ENCODE data around the gene ASB6.
"Not testable (repeated sequence)": the region's sequence is repeated elsewhere in the genome, so short reads cannot be mapped to it uniquely, and the experiment has no call there.

Gene ASB6

DNA sequence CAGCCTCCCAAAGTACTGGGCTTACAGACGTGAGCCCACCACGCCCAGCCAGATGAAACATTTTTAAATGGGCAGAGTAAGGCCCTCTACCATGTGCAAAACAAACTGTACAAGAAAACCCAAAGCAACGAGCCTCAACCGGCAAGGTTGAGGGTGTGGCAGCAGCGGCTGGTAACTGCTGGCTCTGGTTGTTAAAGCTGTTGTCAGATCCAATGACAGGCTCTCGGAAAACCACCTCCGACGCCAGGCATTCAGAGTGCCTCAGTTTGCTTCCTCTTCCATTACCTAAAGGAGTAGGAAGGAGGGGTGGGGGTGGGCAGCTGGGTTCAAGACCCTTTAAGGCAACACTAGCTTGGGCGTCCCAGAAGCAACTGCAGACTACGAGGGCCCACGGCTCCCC is 2.4 kb upstream of the ASB6 start:
- DNase-seq (ENCODE audit: low read depth in 2 of 2): no peak

DNA sequence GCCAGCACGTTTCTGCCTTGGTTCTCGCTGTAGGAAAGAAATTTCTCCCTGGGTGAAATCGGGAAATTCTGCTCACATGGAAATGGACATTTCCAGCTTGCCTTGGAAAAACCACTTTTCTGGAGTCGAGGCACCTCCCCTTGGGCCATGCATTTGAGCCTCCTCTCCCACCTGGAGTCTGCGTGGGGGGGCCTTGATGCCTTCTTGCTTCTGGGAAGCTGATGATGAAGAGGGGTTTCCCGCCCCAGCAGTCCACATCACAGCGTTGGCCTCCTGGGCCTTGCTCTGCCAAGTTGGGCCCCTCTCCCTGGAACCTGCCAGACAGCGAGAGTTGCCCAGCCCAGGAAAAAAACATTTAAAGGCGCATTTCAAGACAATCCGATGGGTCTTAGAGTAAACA is 1.8 kb upstream of the ASB6 start:
- no peak for DNase-seq (ENCODE audit: low read depth in 2 of 2)

DNA sequence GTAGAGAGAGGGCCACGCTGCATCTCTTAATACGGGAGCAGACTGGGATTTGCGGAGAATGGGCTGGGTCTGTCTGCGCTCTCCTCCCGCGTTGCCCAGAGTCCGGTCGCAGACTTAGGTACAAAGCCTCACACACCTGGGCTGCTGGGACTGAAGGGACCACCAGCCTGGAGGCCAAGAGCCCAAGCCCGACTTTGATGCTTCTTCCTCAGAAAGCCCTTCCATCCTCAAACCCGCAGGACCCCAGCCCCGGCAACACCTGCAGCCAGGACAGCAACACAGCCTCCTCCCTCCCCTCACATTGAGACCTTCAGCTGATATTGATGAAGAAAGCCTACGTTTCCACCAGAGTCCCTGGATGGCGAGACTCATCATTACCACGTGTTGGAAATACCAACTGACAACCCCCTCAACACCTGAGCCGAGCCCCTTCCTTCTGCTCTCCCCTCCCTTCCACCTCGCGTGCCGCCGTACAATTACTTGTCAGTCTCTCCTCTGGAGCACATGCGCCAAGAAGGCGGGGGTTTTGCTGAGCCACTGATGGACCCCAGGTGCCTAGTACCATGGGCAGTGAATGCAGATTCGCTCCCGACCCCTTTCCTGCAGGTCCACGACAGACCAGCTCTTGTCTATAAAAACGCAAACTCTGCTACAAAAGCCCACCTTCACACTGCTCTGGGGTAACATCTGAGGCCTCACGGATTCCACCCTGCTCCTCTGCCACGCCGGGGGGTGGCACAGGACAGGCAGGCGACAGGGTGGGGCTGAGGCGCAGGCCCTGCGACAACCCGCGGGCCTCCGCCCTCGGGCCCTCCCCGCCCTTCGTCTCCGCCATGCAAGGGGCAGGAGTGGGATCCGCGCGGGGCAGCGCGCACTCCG is 841 bp downstream of the ASB6 start:
- DNase-seq (ENCODE audit: low read depth in 2 of 2): no peak

DNA sequence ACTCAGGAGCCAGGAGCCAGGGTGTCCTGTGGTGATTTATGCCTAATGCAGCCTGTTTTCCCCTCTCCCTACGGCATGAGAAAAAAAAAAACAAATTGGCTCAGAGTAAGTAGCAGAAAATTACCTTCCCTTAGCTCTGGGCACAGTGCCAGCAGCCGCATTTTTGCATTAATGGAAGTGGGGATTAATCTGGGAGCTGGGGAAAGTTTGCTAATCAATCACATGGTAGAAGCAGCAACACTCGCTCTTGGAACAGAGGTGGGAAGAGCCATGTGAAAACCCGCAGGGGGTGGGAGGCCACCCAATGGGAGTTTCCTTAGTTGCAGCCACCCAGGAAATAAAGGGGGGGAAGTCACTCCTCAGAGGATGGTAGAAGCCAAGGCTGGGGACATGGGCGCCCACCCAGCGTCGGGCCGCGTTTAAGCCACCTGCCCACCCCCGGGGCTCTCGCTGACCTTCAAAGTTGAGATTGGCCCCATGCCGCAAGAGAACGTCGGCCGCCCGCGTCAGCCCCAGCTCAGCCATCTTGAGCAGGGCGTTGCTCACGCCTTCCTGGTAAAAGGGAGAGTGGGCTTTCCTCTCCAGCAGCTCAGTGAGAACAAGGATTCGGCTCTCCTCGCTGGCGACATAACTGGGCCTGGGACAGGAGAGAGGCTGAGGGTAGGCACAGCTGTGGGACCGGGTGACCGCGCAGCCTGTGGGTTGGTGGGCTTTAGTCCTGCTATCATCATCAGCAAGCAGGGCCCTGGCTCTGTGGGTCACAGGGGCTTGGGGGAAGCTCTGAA is 1.7 kb downstream of the ASB6 start:
- DNase-seq (ENCODE audit: low read depth in 2 of 2): no peak

DNA sequence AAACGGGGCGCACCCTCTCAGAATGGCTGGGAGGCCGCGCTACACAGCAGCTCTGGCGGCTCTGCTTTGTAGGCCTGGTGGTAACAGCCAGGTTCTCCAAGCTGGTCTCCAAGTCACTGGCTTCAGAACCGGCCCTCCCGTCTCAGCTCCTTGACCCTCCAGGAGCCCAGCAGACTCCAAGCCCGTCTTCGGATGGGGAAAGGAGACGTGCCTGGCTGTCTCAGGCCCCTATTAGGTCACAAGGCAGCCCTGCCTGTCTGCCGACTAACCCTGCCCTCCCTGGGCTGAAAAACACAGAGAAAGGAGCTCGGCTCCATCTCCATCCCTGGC is 2.2 kb downstream of the ASB6 start:
- DNase-seq (ENCODE audit: low read depth in 2 of 2): no peak

DNA sequence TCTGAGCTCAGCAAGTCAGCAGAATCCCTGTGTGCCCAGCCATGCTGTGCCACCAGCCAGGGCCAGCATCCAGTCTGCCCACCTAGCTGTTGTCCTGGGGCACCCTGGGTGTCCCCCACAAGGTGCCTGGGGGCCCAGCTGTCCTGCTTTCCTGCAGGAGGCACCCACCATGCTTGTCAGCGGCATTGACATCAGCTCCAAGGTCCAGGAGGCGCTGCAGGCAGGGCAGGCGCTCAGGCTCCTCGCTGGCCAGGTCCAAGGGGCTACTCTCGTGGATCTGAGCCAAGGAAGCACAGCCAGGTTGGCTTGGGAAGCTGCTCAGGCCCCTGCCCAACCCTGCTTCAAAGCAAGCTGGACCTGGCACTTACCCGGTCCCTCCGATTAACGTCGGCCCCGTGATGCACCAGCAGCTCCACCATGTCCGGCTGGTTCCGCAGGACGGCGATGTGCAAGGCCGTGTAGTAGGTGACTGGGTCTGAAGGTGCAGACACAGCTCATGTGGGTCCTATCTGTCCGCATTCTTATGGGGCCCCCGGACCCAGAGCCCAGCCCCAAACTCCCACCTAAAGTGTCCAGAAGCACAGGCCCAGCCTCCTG is 2.8 kb downstream of the ASB6 start:
- no peak for DNase-seq (ENCODE audit: low read depth in 2 of 2)

DNA sequence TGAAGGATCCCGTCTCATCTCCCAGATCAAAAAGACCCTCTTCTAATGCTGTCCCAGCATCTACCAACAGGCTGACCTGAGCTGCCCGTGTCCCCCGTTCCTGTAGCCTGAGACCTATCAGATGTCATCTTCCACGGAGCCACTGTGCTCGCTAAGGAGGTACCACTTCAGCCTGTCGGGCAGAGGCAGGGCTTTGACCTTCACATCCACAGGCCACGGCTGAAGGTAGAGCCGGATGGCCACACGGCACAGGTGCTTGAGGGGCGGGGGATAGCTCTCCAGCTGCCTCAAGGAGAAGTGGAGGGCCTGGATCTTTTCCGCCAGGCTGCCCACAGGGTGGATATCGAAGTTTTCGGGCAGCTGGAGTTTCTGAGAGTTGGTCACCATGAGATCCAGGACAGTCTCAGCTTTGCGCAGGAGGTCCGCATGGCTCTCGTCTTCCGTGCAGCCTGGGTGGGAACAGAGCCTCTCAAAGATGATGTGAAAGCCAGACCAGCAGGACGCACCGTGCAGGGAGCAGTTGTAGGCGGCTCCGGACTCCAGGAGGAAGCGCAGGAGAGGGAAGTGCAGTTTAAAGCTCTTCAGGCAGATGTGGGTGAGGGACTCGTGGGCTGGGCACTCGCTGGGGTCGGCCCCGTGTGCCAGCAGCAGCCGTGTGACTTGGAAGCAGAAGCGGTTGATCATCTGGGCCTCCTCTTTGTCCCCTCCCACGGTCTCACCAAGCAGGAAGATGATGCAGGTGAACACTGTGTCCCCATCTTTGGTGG is 4.1 kb downstream of the ASB6 start:
- no peak for DNase-seq (ENCODE audit: low read depth in 2 of 2)

DNA sequence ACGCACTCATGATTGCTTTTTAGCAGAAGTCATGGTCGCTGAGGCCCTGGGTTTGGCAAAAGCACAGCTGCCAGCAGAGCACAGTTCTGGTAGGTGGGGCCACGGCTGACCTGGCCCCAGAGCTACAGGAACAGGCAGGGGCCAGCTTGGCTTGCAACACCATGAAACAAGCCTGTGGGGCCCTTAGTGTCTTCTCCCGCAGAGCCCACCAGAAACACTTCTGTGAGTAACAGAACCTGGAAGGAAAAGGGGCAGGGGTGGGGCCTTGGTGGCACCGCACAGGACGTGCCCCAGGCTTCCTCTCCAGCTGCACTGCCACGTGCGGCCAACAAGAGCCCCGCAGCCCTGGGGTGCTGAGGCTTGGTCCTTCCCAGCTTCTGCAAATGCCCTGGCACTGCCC is 4.8 kb downstream of the ASB6 start:
- no peak for DNase-seq (ENCODE audit: low read depth in 2 of 2)

DNA sequence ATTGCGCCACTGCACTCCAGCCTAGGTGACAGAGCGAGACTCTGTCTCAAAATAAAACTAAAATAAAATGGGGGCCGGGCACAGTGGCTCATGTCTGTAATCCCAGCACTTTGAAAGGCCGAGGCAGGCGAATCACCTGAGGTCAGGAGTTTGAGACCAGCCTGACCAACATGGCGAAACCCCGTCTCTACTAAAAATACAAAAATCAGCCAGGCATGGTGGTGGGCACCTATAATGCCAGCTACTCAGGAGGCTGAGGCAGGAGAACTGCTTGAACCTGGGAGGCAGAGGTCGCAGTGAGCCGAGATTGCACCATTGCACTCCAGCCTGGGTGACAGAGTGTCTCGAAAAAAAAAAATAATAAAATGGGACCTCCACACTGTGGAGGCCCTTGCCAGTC is 5.6 kb downstream of the ASB6 start:
- not testable (repeated sequence) for DNase-seq (ENCODE audit: low read depth in 2 of 2)

DNA sequence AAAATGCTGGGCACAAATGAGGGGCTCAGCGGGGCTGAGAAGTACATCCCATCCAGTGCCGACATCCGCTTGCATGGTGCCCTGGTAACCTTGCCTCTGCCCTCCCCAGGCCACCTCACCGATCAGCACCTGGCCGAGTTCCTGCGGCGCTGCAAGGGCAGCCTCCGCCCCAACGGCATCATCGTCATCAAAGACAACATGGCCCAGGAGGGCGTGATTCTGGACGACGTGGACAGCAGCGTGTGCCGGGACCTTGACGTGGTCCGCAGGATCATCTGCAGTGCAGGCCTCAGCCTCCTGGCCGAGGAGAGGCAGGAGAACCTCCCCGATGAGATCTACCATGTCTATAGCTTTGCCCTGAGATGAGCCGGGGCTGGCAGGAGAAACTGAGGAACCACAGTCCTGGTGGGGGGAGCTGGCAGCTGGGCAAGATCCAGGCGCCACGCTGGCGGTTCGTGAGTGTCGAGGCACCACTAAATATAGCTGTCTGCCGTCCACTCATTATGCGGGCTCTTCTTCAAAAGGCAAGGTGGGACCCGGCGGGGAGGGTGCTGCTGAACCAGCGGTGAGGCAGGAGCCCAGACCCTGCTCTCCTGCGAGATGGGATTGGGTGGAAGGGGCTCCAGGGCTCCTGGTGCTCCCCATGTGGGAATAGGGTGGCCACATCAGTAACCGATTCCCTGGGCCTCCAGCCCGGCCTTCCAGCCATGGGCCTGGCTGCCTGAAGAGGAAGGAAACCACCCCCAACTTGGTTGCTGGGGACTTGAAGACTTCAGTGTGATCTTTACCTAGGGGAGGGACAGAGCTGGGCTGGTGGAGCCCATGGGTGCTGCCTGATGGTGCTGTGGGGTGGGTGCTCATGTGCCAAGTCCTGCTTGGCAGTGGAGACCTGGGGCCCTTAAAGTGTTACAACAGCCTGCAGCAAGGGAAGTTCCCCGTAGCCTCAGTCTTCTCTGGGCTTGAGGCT is 6.6 kb downstream of the ASB6 start:
- DNase-seq (ENCODE audit: low read depth in 2 of 2): no peak

DNA sequence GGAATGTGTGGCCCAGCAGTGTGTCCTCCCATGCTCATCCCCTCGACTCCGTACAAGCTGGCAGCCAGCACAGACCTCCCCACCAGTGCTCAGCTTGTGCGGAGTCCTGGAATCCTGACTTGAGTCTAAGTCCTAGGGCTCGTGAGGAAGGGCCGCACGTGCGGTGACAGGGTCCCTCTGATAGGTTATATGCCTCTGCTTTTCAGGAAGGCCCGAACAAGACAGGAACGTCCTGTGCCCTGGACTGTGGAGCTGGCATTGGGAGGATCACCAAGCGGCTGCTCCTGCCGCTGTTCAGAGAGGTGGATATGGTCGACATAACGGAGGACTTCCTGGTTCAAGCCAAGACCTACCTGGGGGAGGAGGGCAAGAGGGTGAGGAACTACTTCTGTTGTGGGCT is 8.1 kb downstream of the ASB6 start:
- DNase-seq (ENCODE audit: low read depth in 2 of 2): no peak

DNA sequence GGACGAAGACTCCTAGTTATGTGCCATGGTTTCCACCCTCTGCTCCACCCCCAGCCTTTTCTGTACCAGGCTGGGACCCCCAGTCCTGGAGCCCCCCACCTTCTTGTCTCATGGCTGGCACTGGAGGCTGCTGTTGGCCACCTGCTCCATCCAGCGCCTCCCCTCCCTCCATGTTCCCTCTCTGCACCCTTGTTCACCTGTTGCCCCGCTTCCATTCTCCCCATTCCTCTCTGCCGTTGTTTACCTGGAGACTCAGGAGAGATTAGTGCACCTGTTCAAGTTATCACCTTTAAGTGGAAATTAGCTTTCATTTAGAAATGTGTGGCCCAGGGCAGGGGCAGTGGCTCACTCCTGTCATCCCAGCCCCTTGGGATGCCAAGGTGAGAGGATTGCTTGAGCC is 8.7 kb downstream of the ASB6 start:
- no peak for DNase-seq (ENCODE audit: low read depth in 2 of 2)

DNA sequence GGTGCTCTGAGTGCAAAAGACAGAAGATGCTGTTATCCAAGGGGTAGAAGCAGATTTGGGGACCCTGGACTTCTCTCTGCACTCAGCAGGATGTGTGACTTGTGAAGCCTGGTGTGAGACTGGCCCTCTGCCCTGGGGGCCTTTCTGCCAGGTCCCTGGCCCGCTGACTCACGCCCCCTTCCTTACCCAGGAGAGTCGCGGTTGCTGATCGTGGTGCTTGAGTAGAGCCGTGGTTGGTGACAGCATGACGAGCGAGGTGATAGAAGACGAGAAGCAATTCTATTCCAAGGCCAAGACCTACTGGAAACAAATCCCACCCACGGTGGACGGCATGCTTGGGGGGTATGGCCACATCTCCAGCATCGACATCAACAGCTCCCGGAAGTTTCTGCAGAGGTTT is 9.5 kb downstream of the ASB6 start:
- no peak for DNase-seq (ENCODE audit: low read depth in 2 of 2)

DNA sequence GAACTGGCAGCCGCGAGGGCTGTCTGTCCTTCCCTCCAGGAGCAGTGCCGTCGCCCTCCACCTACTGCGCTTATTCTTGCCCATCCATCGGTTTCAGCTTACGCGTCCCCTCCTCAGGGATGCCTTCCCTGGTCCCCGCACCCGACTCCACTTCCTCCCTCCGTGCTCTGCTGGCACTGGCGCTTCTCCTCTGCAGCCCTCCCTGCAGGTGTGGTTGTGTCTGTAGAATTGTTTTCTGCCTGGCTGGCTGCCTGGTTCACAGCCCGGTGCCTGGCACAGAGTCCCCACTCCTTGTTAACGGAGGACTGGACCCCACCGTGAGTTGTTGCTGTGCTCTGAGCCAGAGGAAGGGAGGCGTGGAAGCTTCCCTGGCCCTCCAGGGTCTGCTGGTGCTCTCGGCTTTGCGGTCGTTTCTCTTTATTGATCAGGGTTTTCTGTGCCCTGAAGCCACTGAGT is 10.2 kb downstream of the ASB6 start:
- DNase-seq (ENCODE audit: low read depth in 2 of 2): no peak

DNA sequence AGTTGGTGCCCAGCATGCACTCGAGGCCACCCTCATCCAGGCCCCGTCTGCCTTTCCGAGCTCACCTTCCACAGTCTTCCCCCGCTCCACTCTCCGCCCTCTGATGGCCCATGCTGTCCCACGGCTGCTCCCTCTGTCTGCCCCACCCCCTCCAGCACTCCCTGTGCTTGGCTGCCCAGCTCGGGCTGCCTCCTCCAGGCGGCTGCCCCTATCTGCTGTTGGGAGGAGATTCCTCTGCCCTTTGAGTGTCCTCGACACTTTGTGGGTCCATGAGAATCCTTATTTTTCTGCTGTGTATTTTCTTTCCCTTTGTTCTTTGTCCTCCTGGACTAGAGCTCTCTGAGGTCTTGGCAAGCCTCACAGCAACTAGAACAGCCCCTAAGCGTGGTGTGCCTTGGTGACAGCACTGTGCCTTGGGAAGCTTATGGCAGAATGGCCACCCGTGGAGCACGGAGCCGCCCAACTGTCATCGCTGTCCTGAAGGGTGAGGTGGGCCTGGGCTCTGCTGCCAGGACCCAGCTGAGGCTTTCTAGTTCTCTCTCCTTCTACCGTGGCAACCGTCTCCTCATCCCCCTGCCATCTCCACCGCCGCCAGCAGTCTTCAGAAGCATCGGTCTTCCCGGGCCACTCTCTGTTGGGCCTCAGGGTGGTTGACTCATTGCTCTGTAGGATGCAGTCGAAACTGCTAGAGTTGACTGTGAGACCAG is 10.8 kb downstream of the ASB6 start:
- DNase-seq (ENCODE audit: low read depth in 2 of 2): no peak

DNA sequence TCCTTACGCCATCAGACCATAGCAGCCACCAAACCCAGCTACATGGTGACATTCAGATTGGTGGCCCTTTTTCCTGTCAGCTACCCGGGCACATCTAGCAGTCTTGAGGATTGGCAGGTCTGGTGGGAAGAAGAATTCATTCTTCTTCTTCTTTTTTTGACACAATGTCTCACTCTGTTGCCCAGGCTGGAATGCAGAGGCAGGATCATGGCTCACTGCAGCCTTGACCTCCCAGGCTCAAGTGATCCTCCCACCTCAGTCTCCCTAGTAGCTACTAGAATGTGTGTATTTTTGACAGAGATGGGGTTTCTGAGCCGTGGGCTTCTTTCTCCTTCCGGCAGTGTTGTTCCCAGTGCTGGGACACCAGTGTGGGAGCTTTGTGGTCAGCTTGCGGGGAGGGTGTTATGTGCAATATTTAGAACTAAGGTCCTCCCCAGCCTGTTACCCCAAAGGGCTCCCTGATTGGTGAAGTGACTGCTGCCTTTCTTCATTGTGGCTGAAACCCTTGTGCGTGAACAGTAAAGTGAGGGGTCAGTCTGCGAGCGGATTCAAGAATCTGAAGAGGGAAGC is 12.6 kb downstream of the ASB6 start:
- no peak for DNase-seq (ENCODE audit: low read depth in 2 of 2)

DNA sequence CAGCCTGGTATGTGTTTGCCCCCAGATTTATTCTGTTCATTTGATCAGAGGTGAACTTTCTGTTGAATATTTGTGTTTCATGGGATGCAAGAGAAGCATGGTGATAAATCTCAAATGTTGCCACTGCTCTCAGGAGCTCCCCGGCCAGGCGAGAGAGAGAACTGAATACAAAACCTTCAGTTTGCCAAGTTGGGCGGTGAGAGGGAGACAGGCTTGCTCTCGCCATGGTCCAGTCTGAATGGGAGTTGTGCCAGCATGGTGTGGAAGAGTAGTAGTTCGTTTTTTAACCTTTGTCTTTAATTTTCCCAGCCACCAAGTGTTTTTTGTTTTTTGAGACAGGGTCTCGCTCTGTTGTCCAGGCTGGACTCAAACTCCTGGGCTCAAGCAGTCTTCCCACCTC is 13.2 kb downstream of the ASB6 start:
- DNase-seq (ENCODE audit: low read depth in 2 of 2): no peak

DNA sequence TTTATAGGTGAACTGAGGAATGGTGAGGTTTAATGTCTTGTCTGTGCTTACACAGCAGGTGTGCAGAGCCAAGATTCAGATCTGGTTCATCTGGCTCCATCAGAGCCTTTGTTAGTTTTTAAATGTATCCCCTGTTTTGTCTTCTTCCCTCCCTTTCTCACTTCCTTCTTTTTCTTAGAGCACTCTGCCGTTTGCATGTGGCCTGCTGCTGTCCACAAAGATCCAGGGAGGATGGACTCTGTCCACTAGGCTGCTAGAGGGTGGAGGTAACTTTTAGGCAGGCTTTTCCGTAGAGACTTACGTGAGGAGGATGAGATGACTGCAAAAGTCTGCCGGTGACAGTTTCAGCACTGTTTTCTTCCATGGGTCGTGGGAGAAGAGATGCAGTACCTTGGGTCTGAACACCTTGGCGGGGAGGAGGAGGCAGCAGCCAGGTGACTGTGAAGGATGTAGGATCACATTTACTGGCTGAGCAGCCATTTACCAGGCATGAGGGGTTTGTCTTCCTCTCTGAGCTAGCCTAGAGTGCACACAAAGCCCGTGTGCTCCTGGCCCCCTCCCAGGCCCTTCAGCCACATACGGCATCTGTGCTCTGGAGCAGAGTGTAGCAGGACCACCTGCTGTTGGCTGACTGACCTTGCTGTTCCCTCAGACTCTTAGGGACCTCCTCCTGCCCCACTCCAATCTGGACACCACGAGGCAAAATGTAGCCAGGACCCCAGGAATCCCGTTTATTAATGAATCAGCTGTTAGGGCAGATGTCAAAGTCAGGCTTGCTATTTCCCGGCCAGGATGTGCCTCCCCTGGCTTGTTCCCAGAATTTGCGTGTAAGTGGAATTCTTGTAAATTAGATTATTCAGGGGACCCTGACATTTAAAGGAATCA is 14.2 kb downstream of the ASB6 start:
- DNase-seq (ENCODE audit: low read depth in 2 of 2): no peak

Measured in fibroblast of skin of left biceps (primary cell).